ENCODE results near the gene KIF20B. TPM values are rescaled to one million over a fixed set of nuclear protein-coding genes. Genes with fewer than 3 reads are reported as not detected.
A peak's percentile ranks its signal among the peaks of the same experiment; 100 is the strongest.

The KIF20B gene, protein sequence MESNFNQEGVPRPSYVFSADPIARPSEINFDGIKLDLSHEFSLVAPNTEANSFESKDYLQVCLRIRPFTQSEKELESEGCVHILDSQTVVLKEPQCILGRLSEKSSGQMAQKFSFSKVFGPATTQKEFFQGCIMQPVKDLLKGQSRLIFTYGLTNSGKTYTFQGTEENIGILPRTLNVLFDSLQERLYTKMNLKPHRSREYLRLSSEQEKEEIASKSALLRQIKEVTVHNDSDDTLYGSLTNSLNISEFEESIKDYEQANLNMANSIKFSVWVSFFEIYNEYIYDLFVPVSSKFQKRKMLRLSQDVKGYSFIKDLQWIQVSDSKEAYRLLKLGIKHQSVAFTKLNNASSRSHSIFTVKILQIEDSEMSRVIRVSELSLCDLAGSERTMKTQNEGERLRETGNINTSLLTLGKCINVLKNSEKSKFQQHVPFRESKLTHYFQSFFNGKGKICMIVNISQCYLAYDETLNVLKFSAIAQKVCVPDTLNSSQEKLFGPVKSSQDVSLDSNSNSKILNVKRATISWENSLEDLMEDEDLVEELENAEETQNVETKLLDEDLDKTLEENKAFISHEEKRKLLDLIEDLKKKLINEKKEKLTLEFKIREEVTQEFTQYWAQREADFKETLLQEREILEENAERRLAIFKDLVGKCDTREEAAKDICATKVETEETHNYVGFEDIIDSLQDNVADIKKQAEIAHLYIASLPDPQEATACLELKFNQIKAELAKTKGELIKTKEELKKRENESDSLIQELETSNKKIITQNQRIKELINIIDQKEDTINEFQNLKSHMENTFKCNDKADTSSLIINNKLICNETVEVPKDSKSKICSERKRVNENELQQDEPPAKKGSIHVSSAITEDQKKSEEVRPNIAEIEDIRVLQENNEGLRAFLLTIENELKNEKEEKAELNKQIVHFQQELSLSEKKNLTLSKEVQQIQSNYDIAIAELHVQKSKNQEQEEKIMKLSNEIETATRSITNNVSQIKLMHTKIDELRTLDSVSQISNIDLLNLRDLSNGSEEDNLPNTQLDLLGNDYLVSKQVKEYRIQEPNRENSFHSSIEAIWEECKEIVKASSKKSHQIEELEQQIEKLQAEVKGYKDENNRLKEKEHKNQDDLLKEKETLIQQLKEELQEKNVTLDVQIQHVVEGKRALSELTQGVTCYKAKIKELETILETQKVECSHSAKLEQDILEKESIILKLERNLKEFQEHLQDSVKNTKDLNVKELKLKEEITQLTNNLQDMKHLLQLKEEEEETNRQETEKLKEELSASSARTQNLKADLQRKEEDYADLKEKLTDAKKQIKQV (N-terminal part only)
- total RNA-seq (3.2 and 12.1 TPM in 2 replicates), polyA plus RNA-seq (8.3 and 39.4 TPM in 2 replicates)

DNA sequence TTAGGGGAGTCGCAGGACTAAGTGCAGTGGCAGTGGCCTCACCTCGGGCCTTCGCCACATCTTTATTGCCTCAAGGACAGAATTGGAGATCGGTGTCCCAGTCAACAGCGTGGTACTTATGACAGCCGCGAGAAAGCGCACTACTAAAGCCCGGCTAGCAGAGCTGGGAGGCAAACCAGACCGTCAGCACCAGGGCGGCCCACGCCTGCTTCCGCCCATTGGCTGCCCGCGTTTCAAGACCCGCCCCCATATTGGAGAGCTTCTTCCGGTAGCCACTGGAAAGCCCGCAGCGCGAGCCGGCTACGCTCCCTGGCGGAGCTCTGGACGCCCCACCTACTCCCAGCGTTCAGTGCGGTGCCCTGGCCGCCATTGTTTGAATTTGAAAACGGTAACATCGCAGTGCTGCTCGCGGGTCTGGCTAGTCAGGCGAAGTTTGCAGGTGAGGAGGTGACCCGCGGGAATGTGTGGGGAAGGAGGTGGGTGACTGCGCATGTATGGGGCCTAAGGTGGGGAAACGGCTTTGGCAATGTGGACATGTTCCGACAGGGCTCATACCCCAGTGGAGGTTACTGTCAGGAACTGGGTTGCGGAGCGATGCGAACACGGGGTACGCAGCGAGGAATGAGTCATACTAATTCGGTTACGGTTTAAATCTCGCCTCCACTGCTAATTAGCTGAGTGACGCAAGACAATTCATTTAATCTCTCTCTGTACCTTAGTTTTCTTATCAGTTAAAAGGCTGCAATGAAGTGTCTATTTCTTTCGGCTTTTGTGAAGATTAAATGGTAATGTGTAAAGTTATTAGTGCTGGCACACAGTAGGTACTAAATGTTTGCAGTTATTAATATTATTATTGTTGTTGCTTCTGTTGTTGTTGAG, at the start of gene KIF20B:
Gene KIF20B, plus strand, starts transcription at position 349 of the 879 bp plus-strand sequence. CDS start 3,705 bp downstream, outside the sequence.
- DNase-seq (ENCODE audit: low read depth in 1 of 2, low spot score in 1 of 2): peak; percentile 98
- H3K9me3 ChIP-seq (ENCODE audit: low read depth): no peaks in the 10 kb centered on the region
- peak within 1 kb of the TSS; percentile 92 for H3K27ac ChIP-seq
- TF ChIP-seq, protein P1, sequence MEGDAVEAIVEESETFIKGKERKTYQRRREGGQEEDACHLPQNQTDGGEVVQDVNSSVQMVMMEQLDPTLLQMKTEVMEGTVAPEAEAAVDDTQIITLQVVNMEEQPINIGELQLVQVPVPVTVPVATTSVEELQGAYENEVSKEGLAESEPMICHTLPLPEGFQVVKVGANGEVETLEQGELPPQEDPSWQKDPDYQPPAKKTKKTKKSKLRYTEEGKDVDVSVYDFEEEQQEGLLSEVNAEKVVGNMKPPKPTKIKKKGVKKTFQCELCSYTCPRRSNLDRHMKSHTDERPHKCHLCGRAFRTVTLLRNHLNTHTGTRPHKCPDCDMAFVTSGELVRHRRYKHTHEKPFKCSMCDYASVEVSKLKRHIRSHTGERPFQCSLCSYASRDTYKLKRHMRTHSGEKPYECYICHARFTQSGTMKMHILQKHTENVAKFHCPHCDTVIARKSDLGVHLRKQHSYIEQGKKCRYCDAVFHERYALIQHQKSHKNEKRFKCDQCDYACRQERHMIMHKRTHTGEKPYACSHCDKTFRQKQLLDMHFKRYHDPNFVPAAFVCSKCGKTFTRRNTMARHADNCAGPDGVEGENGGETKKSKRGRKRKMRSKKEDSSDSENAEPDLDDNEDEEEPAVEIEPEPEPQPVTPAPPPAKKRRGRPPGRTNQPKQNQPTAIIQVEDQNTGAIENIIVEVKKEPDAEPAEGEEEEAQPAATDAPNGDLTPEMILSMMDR (IDR thresholded peaks at IDR 0.05; ENCODE audit: low read depth, low read length): peak; percentile 33
- H3K4me1 ChIP-seq (ENCODE audit: low read depth): peaks cover 32% of the 10 kb centered on the region
- H3K27me3 ChIP-seq: no peaks in the 10 kb centered on the region
- H3K4me3 ChIP-seq: peak within 1 kb of the TSS; percentile 73
- H3K36me3 ChIP-seq: no peaks in the 10 kb centered on the region

DNA sequence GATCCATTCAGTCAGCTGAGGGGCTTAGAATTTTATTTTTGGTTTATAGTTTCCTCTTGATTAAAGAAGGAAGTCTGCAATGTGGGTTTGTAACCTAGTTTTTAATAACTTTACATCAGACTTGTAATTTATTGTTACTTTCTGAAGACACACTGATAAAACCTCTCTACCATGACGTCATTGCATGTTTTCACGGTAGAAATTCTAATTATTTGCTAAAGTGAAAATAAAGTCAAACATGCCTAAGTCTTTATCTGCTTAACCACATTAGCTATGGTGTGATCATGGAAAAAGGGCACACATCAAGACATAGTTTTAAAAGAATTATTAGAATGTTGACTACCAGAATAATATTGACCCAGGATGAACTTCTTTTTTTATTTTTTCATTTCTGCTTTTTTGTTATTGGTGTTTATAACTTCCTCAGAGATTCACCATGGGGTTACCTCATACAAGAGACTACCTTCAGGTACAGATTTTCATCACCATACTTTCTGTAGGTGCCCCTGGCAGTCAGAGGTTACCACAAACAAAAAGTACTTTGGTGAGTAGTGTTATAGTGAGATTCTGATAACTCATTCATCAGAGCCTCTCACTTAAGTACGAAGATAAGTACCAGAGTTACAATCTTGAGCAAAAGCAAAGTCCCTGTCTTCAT, 49.3 kb upstream of the KIF20B start:
- Histone ChIP-seq H3K9me3 (ENCODE audit: low read depth) (no peaks in the 10 kb centered on the region), H3K27ac (no peak overlapping the region), H3K27me3 (no peaks in the 10 kb centered on the region), H3K4me3 (no peak overlapping the region), H3K36me3 (no peaks in the 10 kb centered on the region), H3K4me1 (ENCODE audit: low read depth) (peaks cover 13% of the 10 kb centered on the region)
- TF ChIP-seq, protein P1 (IDR thresholded peaks at IDR 0.05; ENCODE audit: low read depth, low read length): no peak
- no peak for DNase-seq (ENCODE audit: low read depth in 1 of 2, low spot score in 1 of 2)

DNA sequence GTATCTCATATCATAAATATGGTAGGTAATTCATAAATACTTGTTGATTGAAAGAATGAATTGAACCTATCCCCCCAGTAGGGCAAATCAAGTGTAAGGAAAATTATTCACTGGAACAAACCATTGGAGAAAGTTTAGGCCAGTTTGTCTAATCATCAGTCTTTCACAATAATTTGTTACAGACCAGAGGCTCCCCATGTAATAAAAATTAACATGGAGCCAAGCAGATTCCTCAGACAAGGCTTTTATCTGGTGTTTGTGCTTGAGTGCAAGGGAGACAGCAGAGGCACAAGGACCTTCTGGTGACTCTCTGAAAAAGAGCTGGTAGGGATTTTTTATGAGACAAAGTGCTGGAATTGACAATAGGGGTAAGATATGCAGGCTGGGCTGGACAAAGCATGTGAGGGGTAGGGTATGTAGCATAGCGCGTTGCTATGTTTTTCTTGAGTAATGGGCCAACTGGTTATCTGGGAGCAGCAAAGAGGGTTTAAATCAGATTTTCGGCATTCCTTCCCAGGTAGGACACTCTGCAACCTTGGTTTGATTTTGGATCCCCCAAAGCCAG, 48.5 kb upstream of the KIF20B start:
- Histone ChIP-seq H3K27ac (no peak overlapping the region), H3K4me1 (ENCODE audit: low read depth) (peaks cover 13% of the 10 kb centered on the region), H3K27me3 (no peaks in the 10 kb centered on the region), H3K9me3 (ENCODE audit: low read depth) (no peaks in the 10 kb centered on the region), H3K4me3 (no peak overlapping the region), H3K36me3 (no peaks in the 10 kb centered on the region)
- no peak for DNase-seq (ENCODE audit: low read depth in 1 of 2, low spot score in 1 of 2)
- TF ChIP-seq, protein P1 (IDR thresholded peaks at IDR 0.05; ENCODE audit: low read depth, low read length): no peak

DNA sequence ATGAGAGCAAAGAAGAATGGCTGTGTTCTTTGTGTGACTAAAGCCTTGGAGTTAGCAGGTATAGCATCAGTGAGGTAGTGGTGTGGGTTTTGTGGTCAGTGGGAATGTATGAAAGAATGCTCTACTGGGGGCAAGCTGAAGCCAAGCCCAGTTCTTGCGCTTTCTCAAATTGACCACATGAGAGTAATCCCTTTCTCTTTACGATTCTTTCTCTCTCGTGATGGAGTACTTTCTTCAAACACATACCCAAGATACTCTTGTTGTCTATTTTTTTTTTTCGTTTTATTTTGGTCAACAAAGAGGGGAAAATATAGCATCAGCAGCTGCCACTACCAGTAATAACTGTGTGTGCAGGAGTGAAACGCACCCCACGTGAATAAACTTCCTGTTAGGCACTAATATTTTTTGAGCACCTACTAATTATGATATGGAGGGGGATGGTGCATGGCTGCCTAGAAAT, 48.0 kb upstream of the KIF20B start:
- H3K27me3 ChIP-seq: no peaks in the 10 kb centered on the region
- H3K4me1 ChIP-seq (ENCODE audit: low read depth): peaks cover 13% of the 10 kb centered on the region
- no peaks in the 10 kb centered on the region for H3K36me3 ChIP-seq
- no peaks in the 10 kb centered on the region for H3K9me3 ChIP-seq (ENCODE audit: low read depth)
- no peak overlapping the region for H3K27ac ChIP-seq
- TF ChIP-seq, protein P1 (IDR thresholded peaks at IDR 0.05; ENCODE audit: low read depth, low read length): no peak
- DNase-seq (ENCODE audit: low read depth in 1 of 2, low spot score in 1 of 2): peak in 1 of 2 donors; percentile 65
- H3K4me3 ChIP-seq: no peak overlapping the region

All from cardiac muscle cell (in vitro differentiated cells and primary cell).